ENCODE measurements around the gene GADD45A. TPM values are rescaled to one million over a fixed set of nuclear protein-coding genes. Genes with fewer than 3 reads are reported as not detected.

The GADD45A gene
- total and polyA plus RNA-seq, 9 of the 15 experiments (the other 6 are each of a cell fraction or from before 2014, with no cell fraction given) = 21.3 to 156 (median 62.1) TPM

DNA sequence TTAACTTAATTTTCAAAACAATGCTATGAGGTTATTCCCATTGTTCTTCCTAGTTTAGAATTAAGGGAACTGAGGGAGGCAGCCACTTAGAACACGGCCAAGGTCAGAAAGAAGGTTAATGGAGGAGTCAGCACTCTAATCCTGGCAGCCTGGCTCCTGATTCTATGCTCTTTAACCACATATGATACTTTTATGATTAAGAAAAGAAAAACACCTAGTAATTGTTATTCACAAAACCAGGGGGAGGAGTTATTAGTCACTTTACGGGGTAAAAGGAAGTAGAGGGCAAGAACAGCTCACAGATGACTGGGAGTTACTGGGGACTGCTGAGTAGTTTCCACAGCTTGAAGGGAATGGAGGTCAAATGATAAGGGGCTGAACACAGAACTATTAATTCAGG is 38.6 kb downstream of the GADD45A start:
- no peaks in the 10 kb centered on the region for H3K9me1 ChIP-seq (ENCODE audit: control insufficient read depth, insufficient read depth, low read length)
- H3K36me3 ChIP-seq (ENCODE audit: control insufficient read depth, insufficient read depth, low read length) = no peaks in the 10 kb centered on the region
- POLR2A ChIA-PET = interaction anchor here (0.6 to 1.2 kb wide), 5 partner anchors 8 to 38 kb away, joined by 3 to 4 read pairs (median 3); no protein-coding TSS in a partner anchor
- peaks cover 10 to 39% of the 10 kb centered on the region in 2 experiments; a peak in 3 of 5 replicates for H3K4me1 ChIP-seq (replicated peaks in 1 of 2; ENCODE audit: control insufficient read depth in 2 of 2, insufficient read depth in 2 of 2, low read length in 2 of 2)
- H3K79me2 ChIP-seq (ENCODE audit: control insufficient read depth, insufficient read depth, low read length) = no peaks in the 10 kb centered on the region
- in situ Hi-C loops (cut with MboI) (no loop called here), intact Hi-C loops (cut with micrococcal nuclease) (no loop called here)
- ATAC-seq (peak; percentile 67), FAIRE-seq (peak; percentile 73), DNase-seq (ENCODE audit: extremely low read depth in 1 of 4, low spot score in 3 of 4) (peak; percentile 26 to 60 (median 41))
- no peaks in the 10 kb centered on the region for H3K9me3 ChIP-seq (replicated peaks; ENCODE audit: control insufficient read depth, insufficient read depth, low read depth, low read length)
- CTCF ChIA-PET (ENCODE audit: low intra/inter-chr PET ratio) = no interaction called here
- 0 out of 4 replicates have a peak overlapping the region, but pooled peaks of 1 of the 2 experiments have one; percentile 8 for H3K9ac ChIP-seq (ENCODE audit: insufficient read depth in 1 of 2, low read depth in 2 of 2, low read length in 2 of 2)
- WGBS (ENCODE audit: insufficient coverage, low coverage, missing lambda C conversion rate) = 0% methylated on average over 2 of the region's 2 CpGs
- BruUV-seq (replicated peaks) = no TSS peak
- no peaks in the 10 kb centered on the region for H3K27me3 ChIP-seq (ENCODE audit: control insufficient read depth in 2 of 2, insufficient read depth in 2 of 2, low read length in 2 of 2)
- no peaks in the 10 kb centered on the region for H4K20me1 ChIP-seq (replicated peaks; ENCODE audit: control insufficient read depth, insufficient read depth, low read length)
- peak overlapping the region; percentile 49; the same call in 2 of the 3 replicates for H3K27ac ChIP-seq (ENCODE audit: extremely low read depth, low read depth, low read length)
- H2AFZ ChIP-seq (ENCODE audit: low read depth, low read length) = peak overlapping the region; percentile 80
- no peak overlapping the region; the same call in 1 of the 2 replicates for H3K4me2 ChIP-seq (ENCODE audit: insufficient read depth, low read length)
- H3K4me3 ChIP-seq = no peak overlapping the region
- TF ChIP-seq DIDO1 (tag; IDR thresholded peaks at IDR 0.05; ENCODE audit: low read depth) = no peak
- TF ChIP-seq WHSC1 (IDR thresholded peaks at IDR 0.05; ENCODE audit: low read length) = no peak
- TF ChIP-seq XRCC5 (IDR thresholded peaks at IDR 0.05; ENCODE audit: low read depth, low read length) = no peak
- TF ChIP-seq CEBPB (tag; IDR thresholded peaks at IDR 0.05) = no peak
- no peak for TF ChIP-seq PATZ1 (CRISPR knock-in tag; IDR thresholded peaks at IDR 0.05; ENCODE audit: borderline replicate concordance)
- TF ChIP-seq ZNF561 (CRISPR knock-in tag; conservative IDR thresholded peaks at IDR 0.05) = no peak
- no peak for TF ChIP-seq PHF21A (IDR thresholded peaks at IDR 0.05; ENCODE audit: borderline replicate concordance, low read depth)
- peak; percentile 27; the same call in 1 of the 2 replicates for TF ChIP-seq GATAD2B (IDR thresholded peaks at IDR 0.05; ENCODE audit: borderline replicate concordance)
- no peak for TF ChIP-seq EP400 (IDR thresholded peaks at IDR 0.05)
- TF ChIP-seq CTBP1 (IDR thresholded peaks at IDR 0.05; ENCODE audit: borderline replicate concordance) = no peak
- TF ChIP-seq SMARCE1 (IDR thresholded peaks at IDR 0.05) = 0 out of 2 replicates have a peak, but pooled peaks have one; percentile 18
- TF ChIP-seq NFYB (IDR thresholded peaks at IDR 0.05; ENCODE audit: extremely low read depth, insufficient read length) = no peak
- TF ChIP-seq ZBTB12 (CRISPR knock-in tag; IDR thresholded peaks at IDR 0.05) = no peak
- TF ChIP-seq NFE2L1 (tag; IDR thresholded peaks at IDR 0.05; ENCODE audit: borderline replicate concordance, low read depth) = no peak
- TF ChIP-seq ZFP30 (CRISPR knock-in tag; IDR thresholded peaks at IDR 0.05; ENCODE audit: borderline replicate concordance) = no peak
- no peak for TF ChIP-seq ZNF316 (IDR thresholded peaks at IDR 0.05)
- no peak for TF ChIP-seq ZBED1 (IDR thresholded peaks at IDR 0.05)
- TF ChIP-seq IRF2 (CRISPR knock-in tag; IDR thresholded peaks at IDR 0.05) = no peak
- TF ChIP-seq, protein P1, sequence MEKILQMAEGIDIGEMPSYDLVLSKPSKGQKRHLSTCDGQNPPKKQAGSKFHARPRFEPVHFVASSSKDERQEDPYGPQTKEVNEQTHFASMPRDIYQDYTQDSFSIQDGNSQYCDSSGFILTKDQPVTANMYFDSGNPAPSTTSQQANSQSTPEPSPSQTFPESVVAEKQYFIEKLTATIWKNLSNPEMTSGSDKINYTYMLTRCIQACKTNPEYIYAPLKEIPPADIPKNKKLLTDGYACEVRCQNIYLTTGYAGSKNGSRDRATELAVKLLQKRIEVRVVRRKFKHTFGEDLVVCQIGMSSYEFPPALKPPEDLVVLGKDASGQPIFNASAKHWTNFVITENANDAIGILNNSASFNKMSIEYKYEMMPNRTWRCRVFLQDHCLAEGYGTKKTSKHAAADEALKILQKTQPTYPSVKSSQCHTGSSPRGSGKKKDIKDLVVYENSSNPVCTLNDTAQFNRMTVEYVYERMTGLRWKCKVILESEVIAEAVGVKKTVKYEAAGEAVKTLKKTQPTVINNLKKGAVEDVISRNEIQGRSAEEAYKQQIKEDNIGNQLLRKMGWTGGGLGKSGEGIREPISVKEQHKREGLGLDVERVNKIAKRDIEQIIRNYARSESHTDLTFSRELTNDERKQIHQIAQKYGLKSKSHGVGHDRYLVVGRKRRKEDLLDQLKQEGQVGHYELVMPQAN (IDR thresholded peaks at IDR 0.05; ENCODE audit: borderline replicate concordance) = no peak
- no peak for TF ChIP-seq ZNF174 (CRISPR knock-in tag; IDR thresholded peaks at IDR 0.05)
- TF ChIP-seq MEIS2 (IDR thresholded peaks at IDR 0.05; ENCODE audit: partially characterized antibody) = no peak
